HPDE6-E6E7 (cell line): ENCODE measurements around the gene PRADC1.

Experiments used
- DNase-seq: peaks from one replicate; pipeline ENCODE4 v3.0.0; 2011; ENCODE audit warnings: missing footprints; ENCODE audit errors: extremely low spot score

PRADC1 gene

DNA sequence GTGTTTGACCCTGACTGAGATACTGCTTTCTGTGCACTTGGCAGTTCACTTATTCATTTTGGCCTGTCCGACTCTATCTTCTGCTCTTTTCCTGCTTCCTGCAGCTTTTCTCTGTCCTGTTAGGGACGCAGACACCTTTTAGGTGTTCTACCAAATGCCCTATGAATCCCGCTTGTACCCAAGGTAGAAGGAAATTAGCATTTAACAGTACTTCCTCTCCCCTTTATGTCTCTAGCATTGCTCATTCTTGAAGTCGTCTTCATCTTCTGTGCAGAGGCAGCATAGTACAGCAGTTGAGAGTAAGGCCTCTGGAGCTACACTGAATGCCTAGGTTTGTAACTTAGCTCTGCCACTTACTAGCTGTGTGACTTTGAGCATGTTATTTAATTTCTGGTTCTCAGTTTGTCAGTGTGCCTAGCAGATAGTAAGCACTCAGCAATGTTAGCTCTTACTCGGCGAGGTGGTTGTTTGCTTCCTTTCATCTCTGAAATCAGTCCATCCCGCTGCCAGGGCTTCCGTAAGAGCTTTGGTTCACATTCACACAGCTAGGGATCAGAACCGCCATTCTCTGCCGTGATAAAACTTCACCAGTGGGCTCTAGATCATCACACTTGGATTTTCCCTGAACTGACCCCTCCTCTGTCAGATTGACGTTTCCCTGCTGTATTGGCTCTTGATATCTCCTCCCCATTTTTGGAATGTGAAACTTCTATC lies 2.4 kb upstream of the PRADC1 start:
- DNase-seq: no peak

DNA sequence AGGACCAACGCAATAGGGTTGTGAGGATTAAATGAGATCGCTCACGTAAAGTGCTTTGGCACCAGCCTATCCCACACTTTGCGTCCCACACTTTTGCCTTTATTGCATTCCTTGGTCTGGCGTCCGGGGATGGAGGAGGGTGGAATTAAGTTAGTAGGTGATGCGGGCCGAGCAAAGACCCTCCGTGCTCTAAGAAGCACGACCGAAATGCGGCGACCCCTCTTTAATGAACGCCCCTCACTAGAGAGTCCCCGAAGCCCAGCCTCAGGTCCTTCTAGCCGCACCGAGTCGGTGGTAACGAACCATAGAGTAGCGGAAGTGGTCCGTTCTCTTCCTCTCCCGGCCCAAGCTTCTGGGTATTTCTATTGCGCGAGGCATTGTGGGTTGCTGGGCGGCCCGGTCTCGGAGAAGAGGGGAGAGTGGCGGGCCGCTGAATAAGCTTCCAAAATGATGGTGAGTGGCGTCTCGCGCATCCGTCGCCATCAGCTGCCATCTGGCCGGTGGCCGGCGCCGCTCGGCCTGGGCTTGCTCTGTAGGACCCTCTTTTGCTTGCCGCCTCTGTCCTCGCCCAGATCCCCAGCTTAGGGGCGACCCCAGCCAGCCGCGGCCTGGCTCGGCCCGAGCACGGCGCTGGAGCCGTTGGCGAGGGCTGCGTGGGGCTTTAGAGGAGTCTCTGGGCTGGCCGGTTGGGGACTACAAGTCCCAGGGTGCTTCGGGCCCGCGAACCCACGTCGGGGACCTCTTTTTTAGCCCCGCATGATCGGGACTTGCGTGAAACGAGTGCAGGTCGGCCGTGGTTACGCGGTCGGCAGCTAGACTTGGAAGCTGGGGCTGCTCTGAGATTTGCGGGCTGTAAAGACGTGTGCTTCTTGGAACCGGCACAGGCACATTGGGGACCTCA lies 1.1 kb upstream of the PRADC1 start, which contains the start of gene CCT7:
TSS of gene CCT7 (plus strand) at position 377 of the 901 bp plus-strand sequence. CDS start at position 448, 71 bp downstream.
- peak; percentile 86 for DNase-seq

DNA sequence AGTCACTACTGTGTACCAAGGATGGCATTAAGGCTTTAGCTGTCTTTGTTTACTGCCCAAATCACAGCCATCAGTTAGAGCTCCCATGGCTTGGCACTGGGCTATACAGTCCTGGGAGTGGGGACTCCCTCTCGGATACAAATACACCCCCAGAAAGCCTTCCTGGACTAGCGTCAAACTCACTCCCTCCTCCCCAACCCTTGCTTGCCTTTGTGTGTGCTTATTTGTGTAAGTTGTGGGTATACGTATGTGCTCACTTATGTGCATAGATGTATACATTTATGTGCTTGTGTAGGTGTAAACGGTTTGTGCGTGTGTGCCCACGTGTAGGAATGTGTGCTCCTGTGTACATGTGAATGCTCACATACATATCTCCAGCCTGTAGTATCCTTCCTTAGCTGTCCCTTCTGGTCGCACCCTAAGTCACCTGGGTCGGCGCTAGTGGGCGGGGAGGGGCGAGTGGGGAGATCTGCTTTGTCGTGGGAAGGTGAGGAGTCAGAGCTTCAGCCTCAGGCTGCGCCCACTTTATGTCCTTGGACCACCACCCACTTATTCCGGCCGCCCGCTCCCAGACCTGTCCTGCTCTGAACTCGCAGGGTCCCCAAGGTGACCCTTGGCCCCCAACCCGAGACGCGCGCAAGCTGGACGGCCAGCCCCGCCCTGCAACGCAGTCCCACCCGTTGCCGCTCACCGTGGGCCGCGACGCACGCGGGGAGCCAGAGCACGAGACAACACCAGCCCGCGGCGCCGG lies 461 bp downstream of the PRADC1 start:
- DNase-seq: no peak

DNA sequence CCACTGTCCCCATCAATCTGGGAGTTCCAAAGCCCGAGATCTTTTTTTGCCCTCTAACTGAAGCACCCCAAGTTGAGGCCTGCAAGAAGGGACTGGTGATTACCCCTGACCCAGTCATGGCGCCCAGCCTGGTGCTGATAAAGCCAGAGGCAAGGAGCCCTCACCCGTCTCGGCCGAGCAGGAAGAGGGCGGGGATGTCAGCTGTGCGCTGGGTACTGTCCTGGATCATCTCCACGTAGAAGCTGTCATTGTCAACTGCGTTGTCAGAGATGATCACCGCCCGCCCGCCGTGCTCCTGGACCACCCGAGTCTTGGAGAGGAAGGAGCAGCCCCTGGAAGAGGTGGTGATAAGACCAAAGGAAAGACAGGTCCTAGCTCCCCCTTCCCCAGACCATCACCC lies 4.4 kb downstream of the PRADC1 start:
- DNase-seq: no peak

DNA sequence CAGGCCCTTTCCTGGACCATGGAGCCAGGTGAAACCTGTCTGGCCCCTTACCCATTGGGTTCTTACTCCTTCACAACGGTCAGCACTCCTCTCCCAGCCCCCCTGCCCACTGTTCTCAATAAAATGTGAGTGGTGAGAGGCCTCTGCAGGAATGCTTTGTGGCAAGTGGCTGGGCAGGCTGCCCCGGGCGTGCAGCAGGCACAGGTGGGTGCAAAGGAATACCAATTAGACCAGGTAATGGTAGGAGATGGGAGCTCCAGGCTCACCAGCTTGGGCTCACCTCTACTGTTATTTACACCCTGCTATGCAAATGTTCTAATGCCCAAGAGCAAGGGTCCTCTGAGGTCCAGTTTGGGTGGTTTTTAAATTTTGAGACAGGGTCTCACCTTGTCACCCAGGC lies 6.0 kb downstream of the PRADC1 start:
- no peak for DNase-seq

DNA sequence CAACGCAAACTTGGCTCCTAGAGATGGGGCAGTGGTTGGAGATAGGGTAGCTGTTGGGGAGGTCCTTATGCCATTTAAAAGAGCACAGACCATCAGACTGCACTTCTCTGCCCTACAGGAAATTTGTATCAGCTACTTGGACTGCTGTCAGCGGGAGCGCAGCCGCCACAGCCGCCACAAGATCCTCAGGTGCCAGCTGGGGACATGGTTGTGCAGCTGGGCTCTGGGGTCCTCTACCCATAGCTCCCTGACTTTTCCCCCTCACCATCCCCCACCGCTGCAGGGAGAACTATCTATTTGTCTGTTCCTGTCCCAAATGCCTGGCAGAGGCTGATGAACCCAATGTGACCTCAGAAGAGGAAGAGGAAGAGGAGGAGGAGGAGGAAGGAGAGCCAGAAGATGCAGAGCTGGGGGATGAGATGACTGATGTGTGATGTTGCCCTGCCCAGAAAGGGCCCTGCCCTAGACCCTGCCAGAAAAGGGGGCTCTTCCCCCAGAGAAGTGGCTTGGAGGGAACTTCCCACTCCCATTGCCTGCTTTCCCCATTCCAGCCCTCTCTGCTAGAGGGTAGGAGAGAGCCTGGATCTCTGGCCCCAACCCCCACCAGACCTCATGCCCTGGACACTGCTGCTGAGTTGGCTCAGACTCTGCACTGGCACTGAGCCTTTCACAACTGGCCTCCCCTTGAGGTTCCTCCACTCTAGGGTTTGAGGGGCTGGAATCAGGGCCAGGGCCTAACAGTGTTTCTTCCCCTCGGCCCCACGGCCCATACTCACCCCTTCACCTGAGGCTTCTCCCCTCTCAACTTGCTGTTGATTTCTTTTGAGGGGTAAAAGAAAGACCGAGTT lies 7.3 kb downstream of the PRADC1 start:
- no peak for DNase-seq

DNA sequence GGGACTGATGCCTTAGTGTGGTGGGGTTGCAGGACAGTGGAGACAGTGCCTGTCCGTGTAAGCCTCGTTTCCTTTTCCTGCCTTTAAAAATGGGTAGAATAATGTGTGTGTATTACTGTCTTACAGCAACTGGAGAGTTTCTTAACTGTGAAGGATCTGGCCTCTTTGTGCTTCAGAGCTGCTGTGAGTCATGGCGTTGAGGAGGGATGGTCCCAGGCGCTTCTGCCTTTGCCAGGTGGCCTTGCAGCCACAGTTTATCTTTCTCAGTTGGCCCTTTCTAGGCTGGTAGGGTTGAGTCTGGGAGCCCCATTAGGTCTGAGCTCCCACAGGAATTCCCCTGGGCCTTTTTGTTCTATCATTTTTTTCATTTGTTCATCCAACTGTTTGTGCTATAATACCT lies 9.2 kb downstream of the PRADC1 start:
- no peak for DNase-seq

DNA sequence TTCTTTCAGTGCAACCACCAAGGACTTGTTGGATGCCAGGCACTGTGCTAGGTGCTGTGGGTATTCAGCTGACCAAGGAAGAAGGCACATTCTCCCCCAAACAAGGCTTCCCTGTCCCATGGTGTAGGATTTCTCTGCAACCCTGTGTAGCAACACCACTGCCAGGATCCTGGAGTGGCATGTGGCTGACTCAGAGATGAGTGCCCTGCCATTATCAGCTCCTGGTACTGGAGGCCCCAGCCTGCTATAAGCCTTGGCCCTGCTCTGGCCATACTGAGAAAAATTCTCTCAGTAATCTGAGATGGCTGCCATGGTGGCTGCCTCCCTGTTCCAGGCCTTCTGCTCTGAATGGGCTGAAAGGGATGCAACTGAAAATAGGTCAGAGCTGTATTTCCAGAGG lies 14.7 kb downstream of the PRADC1 start:
- DNase-seq: no peak

DNA sequence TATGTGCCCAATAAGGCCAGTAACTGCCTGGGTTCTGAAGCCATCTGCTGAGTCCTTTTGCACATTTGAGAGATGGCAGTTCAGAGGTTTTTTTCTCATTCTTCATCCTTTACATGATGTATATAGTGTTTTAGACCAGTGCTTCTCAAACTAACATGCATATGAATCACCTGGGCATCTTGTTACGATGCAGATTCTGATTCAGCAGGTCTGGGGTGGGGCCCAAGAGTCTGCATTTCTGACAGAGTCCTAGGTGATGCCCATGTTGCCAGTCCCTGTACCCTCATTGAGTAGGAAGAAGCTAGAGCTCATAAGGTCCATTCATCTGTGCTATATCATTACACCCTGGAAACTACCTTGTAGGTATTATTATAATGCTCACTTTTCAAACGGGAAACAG lies 15.2 kb downstream of the PRADC1 start:
- DNase-seq: no peak

DNA sequence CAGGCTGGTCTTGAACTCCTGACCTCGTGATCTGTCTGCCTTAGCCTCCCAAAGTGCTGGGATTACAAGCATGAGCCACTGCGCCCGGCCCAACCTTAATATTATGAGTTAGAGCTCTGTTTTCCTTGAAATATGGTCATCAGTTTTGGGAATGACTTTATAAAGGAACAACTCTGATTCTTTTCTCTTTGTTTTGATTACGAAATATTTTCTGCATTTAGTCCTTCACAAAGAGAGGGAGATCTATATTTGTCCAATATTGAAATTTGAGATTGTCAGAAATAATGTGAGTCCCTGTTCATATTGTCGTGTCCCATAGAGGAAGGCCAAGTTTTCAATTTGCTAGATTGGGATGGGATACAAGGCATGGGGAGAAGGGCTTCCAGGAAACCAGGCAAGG lies 15.9 kb downstream of the PRADC1 start:
- DNase-seq: no peak

DNA sequence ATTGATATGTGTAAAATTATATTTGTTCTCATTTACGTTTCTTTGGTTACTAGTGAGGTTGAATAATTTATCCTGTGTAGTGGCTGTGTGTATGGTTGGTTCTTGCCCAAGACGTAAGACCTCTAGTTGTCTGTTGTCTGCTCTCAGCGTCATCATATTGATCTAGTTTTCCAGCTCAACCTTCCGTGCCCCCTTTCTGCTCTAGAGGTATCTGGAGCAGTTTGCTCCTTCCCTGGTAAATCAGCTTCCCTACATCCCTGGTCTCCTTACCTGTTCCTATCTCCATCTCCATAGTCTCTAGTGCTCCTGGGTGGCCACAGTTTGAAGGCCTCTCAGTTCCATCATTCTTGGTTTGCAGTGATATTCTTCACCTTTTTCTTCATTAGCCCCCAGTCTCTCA lies 17.8 kb downstream of the PRADC1 start:
- DNase-seq: no peak

DNA sequence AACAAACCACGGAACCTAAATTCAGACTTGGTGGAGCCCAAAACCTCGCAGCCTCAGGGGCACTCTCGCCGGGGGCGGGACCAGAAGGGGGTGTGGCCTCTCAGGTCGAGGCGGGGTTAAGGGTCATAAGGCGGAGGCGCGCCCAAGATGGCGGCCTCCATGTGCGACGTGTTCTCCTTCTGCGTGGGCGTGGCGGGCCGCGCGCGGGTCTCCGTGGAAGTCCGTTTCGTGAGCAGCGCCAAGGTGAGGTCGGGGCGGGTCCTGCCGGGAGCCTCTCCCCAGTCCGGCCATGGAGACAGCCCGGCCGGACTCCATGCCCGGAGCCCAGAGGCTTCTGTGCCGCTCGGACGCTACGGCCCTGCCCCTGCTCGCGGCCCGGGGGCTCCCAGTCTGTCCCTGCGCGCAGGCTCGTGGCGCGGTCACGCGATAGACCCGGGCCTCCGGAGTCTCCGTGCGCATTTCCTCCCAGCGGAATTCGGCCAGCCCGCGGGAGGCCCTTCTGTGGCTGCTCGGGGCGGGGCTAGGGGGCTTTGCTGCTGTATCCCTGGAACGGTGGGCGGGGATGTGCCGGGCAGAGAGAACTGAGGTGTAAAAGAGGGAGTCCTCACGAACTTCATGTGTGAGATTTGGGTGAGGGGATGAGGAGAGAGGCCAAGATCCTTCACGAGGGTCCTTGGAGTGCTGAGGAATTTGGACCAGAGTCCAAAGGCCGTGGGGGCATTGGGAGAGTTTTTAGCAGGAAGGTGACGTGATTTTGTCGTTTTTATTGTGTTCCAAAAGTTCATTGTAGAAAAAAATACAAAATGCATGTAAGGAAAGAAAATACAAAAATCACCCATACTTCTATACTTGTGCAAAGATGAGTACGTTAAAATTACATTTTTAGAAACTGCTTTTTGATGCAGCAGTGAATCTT lies 18.7 kb downstream of the PRADC1 start, which contains the start of gene SMYD5:
TSS of gene SMYD5 (plus strand) at position 126 of the 916 bp plus-strand sequence. CDS start at position 148, 22 bp downstream.
- peak; percentile 71 for DNase-seq

DNA sequence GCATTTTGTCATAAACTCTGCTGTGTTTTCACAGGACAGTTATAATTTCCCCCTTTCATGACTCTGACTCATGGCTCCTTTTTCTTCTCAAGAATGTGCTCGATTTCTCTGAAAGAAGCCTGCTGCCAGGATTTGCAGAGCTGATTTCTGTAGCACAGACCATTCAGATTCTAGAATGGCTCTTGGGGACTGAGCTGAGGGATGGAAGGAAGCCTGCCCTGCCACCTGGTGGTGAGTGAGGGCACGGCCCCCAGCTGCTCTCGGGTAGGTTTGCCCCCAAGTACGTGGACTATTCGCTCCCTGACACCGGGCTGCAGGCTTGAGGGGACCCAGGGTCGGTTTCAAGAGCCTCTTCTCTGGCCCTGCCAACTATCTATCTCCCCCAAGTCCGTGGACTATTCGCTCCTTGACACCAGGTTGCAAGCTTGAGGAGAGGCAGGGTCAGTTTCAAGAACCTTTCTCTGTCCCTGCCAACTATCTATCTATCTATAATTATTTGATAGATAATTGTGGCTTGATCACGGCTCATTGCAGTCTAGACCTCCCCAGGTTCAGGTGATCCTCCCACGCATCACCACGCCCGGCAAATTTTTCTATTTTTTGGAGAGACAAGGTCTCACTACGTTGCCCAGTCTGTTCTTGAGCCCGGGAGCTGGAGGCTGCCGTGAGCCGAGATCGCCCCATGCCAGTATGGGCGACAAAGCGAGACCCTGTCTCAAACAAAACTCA lies 20.4 kb downstream of the PRADC1 start:
- peak; percentile 74 for DNase-seq

DNA sequence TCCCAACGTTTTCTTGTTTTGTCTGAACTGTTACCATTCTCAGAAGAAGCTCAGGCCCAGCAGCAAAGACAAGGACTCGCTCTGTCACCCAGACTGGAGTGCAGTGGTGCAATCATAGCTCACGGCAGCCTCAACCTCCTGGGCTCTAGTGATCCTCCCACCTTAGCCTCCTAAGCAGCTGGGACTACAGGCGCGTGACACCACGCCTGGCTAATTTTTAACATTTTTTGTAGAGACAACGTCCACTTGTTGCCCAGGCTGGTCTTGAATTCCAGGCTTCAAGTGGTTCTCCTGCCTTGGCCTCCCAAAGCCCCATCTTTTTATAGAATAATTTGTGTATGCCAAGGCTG lies 21.0 kb downstream of the PRADC1 start:
- DNase-seq: no peak

DNA sequence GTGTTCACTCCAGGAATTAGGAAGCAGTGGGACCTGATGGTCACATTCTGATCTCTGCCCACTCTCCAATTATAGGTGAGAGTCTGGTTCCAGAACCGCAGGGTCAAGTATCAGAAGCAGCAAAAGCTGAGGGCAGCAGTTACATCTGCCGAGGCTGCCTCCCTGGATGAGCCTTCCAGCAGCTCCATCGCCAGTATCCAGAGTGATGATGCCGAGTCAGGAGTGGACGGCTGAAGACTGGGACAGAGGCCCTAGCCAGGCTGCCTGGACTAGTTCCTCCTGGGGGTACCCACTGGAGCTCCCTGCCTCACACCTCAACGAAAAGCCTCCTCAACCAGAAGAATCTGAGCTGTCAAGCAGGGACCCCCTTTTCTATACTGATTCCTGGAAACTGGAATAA lies 22.3 kb downstream of the PRADC1 start:
- no peak for DNase-seq

DNA sequence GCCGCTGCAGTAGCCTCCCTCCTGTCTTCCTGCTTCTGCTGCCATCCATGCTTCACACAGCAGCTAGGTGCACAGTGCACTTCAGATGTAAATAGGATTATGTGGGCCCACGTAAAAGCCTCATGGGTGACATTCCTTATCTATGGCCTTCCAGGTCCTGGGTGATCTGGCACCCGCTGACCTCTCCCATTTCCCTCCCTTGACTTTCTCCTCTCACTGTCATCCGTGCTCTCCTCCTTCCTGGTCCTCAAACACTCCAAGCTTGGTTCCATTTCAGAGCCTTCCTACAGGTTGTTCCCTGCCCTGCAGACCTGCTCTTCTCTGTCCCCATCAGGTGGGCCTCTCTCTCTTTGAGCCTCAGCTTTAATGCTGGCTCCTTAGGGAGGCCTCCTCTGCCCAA lies 23.0 kb downstream of the PRADC1 start:
- no peak for DNase-seq

DNA sequence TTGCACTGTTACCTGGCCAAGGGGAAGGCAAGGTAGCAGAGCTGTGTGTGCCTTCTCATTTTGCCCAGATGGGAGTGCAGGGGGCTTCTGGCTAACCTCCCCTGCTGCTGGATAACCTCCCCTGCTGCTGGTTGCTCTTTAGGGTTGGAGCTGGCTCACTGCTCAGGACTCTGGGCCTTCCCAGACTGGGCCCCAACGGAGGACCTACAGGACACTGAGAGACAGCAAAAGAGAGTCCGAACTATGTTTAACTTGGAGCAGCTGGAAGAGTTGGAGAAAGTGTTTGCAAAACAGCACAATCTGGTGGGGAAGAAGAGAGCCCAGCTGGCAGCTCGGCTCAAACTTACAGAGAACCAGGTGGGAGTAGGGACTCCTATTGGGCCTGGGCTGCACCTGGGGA lies 24.8 kb downstream of the PRADC1 start:
- DNase-seq: no peak

DNA sequence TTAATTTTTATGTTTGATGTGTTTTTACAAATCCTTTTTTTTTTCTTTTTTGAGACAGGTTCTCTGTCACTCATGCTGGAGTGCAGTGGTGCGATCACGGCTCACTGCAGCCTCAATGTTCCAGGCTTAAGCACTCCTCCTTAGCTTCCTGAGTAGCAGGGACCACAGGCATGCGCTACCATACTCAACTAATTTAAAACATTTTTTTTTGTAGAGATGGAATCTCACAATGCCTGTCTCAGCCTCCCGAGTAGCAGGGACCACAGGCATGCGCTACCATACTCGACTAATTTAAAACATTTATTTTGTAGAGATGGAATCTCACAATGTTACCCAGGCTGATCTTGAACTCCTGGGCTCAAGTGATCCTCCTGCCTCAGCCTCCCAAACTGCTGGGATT lies 27.4 kb downstream of the PRADC1 start:
- no peak for DNase-seq

DNA sequence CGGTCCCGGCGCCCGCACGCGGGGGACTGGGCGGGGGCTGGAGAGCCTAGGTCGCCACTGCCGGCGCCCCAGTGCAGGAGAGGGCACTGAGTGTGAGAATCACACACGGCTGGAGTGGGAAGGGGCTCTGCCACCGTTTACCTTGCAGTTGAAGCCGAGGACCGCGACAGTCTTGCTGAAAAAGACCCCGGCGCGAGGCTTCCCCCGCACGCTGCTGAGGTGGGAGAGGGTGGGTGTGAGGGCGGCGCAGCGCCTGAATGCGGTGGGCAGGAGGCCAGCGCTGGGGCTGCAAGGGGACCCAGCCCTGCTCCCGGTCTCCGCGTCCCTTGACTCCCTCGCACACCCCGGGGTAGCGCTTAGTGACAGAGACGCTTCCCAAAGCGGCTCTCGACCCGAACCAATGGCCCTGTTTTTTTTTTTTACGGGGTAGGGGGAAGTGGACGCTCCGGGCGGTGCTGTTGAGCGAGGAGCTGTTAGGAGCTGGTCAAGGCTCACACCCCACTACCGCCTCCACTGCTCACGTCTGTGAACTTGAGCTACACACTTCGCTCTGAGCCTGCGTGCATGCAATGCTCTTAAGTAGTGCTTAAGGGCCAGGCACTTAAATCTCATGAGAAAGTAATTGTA lies 29.9 kb downstream of the PRADC1 start:
- DNase-seq: no peak
